ENCODE data around the gene OR4C15.

- TF ChIP-seq, protein P1, sequence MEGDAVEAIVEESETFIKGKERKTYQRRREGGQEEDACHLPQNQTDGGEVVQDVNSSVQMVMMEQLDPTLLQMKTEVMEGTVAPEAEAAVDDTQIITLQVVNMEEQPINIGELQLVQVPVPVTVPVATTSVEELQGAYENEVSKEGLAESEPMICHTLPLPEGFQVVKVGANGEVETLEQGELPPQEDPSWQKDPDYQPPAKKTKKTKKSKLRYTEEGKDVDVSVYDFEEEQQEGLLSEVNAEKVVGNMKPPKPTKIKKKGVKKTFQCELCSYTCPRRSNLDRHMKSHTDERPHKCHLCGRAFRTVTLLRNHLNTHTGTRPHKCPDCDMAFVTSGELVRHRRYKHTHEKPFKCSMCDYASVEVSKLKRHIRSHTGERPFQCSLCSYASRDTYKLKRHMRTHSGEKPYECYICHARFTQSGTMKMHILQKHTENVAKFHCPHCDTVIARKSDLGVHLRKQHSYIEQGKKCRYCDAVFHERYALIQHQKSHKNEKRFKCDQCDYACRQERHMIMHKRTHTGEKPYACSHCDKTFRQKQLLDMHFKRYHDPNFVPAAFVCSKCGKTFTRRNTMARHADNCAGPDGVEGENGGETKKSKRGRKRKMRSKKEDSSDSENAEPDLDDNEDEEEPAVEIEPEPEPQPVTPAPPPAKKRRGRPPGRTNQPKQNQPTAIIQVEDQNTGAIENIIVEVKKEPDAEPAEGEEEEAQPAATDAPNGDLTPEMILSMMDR (IDR thresholded peaks at IDR 0.05; ENCODE audit: insufficient read depth, low read depth, low read length), result no peak
- TF ChIP-seq EZH2 (IDR thresholded peaks at IDR 0.05; ENCODE audit: insufficient read depth, low read length), result no peak
These were observed 18.3 kb downstream of the OR4C15 start for GRCh38 chr11:55572548-55572947.

Data from astrocyte (in vitro differentiated cells and primary cell).